ENCODE data around the gene MYO5B.
A peak's percentile ranks its signal among the peaks of the same experiment; 100 is the strongest.

Gene MYO5B

GRCh38 chr18:50209311-50209710 is 14.4 kb upstream of the MYO5B start:
- TF ChIP-seq, protein P1, sequence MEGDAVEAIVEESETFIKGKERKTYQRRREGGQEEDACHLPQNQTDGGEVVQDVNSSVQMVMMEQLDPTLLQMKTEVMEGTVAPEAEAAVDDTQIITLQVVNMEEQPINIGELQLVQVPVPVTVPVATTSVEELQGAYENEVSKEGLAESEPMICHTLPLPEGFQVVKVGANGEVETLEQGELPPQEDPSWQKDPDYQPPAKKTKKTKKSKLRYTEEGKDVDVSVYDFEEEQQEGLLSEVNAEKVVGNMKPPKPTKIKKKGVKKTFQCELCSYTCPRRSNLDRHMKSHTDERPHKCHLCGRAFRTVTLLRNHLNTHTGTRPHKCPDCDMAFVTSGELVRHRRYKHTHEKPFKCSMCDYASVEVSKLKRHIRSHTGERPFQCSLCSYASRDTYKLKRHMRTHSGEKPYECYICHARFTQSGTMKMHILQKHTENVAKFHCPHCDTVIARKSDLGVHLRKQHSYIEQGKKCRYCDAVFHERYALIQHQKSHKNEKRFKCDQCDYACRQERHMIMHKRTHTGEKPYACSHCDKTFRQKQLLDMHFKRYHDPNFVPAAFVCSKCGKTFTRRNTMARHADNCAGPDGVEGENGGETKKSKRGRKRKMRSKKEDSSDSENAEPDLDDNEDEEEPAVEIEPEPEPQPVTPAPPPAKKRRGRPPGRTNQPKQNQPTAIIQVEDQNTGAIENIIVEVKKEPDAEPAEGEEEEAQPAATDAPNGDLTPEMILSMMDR (conservative IDR thresholded peaks at IDR 0.05; ENCODE audit: control insufficient read depth, insufficient read depth, low read depth, low read length), result no peak
- no peak for DNase-seq (ENCODE audit: low read depth)

DNA sequence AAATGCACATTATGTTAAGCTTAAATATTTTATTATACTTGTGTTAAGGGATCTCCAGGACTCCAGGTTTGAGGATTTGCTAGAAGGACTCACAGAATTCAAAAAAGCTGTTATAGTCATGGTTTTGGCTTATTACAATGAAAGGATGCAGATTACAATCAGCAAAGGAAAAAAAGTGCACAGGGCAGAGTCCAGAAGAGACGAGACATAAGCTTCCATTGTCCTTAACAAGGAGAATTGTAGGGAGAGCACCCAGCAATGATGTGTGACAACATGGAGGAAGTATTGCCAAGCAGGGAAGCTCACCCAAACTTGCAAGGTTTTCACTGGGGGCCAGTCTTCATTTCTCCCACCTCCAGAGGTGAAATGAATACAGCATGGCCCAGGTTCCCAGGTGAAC is 12.8 kb upstream of the MYO5B start:
- DNase-seq (ENCODE audit: low read depth), result no peak
- TF ChIP-seq, protein P1 (conservative IDR thresholded peaks at IDR 0.05; ENCODE audit: control insufficient read depth, insufficient read depth, low read depth, low read length), result no peak
- no peak overlapping the region for H3K4me3 ChIP-seq (ENCODE audit: control insufficient read depth, low read depth, low read length)

More at GRCh38 chr18:50209311-50209710, 14.4 kb upstream of the MYO5B start:
- H3K4me3 ChIP-seq (ENCODE audit: control insufficient read depth, low read depth, low read length), result no peak overlapping the region

- H3K4me3 ChIP-seq (ENCODE audit: control insufficient read depth, low read depth, low read length), result no peak overlapping the region
Measured at GRCh38 chr18:50203801-50204604, 9.1 kb upstream of the MYO5B start.

DNA sequence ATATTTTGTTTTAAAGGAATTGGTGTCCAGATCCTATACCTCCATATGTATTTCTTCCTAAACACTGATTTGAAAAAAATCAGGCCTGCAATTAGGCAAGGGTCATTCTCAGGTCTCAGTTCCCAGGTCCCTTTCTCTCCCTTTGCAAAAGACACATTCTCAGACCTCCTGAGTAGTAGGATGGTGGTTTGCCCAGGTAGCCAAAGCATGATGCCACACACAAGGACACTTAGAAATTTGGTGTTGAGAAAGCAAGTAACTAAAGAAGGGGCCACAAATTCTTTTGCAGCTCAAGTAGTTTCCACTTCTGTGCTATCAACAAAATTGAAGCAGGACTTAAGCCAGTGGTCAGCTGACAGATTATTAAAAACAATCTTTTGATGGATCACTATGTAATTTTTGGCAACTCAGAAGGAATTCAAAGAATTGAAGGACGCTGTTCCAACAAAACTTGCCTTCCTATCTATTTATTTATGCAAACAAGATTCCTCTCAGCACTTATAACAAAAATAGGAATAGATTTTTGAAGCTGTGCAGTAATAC is 6.6 kb upstream of the MYO5B start:
- no peak overlapping the region for H3K4me3 ChIP-seq (ENCODE audit: control insufficient read depth, low read depth, low read length)
- TF ChIP-seq, protein P1 (conservative IDR thresholded peaks at IDR 0.05; ENCODE audit: control insufficient read depth, insufficient read depth, low read depth, low read length), result no peak
- no peak for DNase-seq (ENCODE audit: low read depth)

More at GRCh38 chr18:50203801-50204604, 9.1 kb upstream of the MYO5B start:
- DNase-seq (ENCODE audit: low read depth), result peak; percentile 40
- TF ChIP-seq, protein P1 (conservative IDR thresholded peaks at IDR 0.05; ENCODE audit: control insufficient read depth, insufficient read depth, low read depth, low read length), result peak; percentile 64

DNA sequence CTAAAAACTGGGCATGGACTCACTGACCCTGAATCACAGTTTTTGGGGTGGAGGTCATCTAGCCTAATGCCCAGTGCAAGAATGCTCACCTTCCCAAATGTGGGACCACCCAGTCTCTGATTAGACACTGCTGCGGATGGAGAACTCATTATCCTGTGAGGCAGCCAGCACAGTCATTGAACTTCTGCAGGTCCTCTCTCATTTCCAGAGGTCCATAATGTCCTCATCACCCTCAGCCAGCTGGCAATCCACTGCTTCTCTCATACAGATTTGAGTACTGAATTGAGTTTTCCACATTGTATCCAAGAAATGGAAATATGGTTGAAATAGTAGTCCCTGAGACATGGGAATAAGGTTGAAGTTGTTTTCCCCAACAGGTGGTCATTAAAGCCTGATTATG is 5.0 kb upstream of the MYO5B start:
- H3K4me3 ChIP-seq (ENCODE audit: control insufficient read depth, low read depth, low read length), result no peak overlapping the region
- TF ChIP-seq, protein P1 (conservative IDR thresholded peaks at IDR 0.05; ENCODE audit: control insufficient read depth, insufficient read depth, low read depth, low read length), result no peak
- DNase-seq (ENCODE audit: low read depth), result no peak

GRCh38 chr18:50199346-50199855 is 4.5 kb upstream of the MYO5B start:
- TF ChIP-seq, protein P1 (conservative IDR thresholded peaks at IDR 0.05; ENCODE audit: control insufficient read depth, insufficient read depth, low read depth, low read length), result no peak
- no peak overlapping the region for H3K4me3 ChIP-seq (ENCODE audit: control insufficient read depth, low read depth, low read length)
- no peak for DNase-seq (ENCODE audit: low read depth)
